Upper lobe of left lung (tissue), 6 donors: ENCODE results near the gene EPHB2. TPM values are rescaled to one million over a fixed set of nuclear protein-coding genes. Genes with fewer than 3 reads are reported as not detected.
A peak's percentile ranks its signal among the peaks of the same experiment; 100 is the strongest.

ENCODE experiments used
- ATAC-seq, 2 donors: fragments of 200-7000 bp; cut with Tn5 transposase; one replicate each; pipeline ENCODE4 v1.9.1; 2022; ENCODE audit warnings: mild to moderate bottlenecking in 2 of 2, moderate library complexity in 2 of 2; ENCODE audit not compliant: low FRiP score in 2 of 2
- DNase-seq, 2 donors: peaks; one replicate each; pipeline ENCODE4 v3.0.0-alpha.2; 2019 to 2020
- H3K27ac ChIP-seq, 4 donors: fragments of 200-600 bp; sonication (generic); one replicate each; pipeline ENCODE4 v1.5.1; 2016 to 2019
- H3K27me3 ChIP-seq, 4 donors: fragments of 200-600 bp; sonication (generic); one replicate each; pipeline ENCODE4 v1.5.1; 2017 to 2019
- H3K36me3 ChIP-seq, 4 donors: fragments of 200-600 bp; sonication (generic); one replicate each; pipeline ENCODE4 v1.5.1; 2016 to 2019
- H3K4me1 ChIP-seq, 4 donors: fragments of 200-600 bp; sonication (generic); one replicate each; pipeline ENCODE4 v1.5.1; 2018 to 2019
- H3K4me3 ChIP-seq, 4 donors: fragments of 200-600 bp; sonication (generic); one replicate each; pipeline ENCODE4 v1.5.1; 2017 to 2019; ENCODE audit warnings: mild to moderate bottlenecking in 2 of 4, moderate library complexity in 1 of 4
- H3K9me3 ChIP-seq, 4 donors: fragments of 200-600 bp; sonication (generic); one replicate each; pipeline ENCODE4 v1.5.1; 2018 to 2019
- CTCF ChIP-seq, 6 experiments: fragments of 450-650 bp in 4 of 6; fragments of 200-600 bp in 2 of 6; sonication (generic) in 2 of 6; IDR thresholded peaks; one replicate each; pipeline ENCODE4 v1.5.1; 2016 to 2019; ENCODE audit warnings: antibody characterized with exemption in 6 of 6
- EP300 ChIP-seq, 4 donors: sonication (generic); formaldehyde crosslinking; IDR thresholded peaks; one replicate each; pipeline ENCODE4 v1.5.1; 2017; ENCODE audit warnings: antibody characterized with exemption in 4 of 4, control low read depth in 2 of 4
- POLR2A ChIP-seq, 4 donors: fragments of 450-650 bp; IDR thresholded peaks; one replicate each; pipeline ENCODE4 v1.5.1; 2016 to 2017; ENCODE audit warnings: antibody characterized with exemption in 4 of 4, mild to moderate bottlenecking in 2 of 4
- POLR2AphosphoS5 ChIP-seq, 2 donors: sonication (generic); formaldehyde crosslinking; IDR thresholded peaks; one replicate each; pipeline ENCODE4 v1.5.1; 2017; ENCODE audit warnings: antibody characterized with exemption in 2 of 2
- WGBS, 2 donors: methylation state at CpG; one replicate each; pipeline ENCODE4 v1.1.5; 2017 to 2018; 5-methylcytosine and 5-hydroxymethylcytosine counted together
- total RNA-seq, 6 donors: library from RNA; depleted of rRNA in 4 of 6; stranded (reverse); fragments of >200 nt in 4 of 6; gene quantifications; one replicate each; pipeline versions ENCODE4 v1.1.0 to v1.2.1, GENCODE V29; 2016 to 2021
- donor health status: DM: no; HTN: no; CAD: no; lungs with moderate emphysema.
- donor health status: DM: no; HTN: yes; CAD: no; lungs with severe emphysema.

EPHB2 gene
- total RNA-seq, 6 donors from 2014 or later = 1.0 to 8.8 (median 5.6) TPM

- WGBS, 2 donors = 70 to 87% methylated on average over 5 to 6 of the region's 6 CpGs
- H3K36me3 ChIP-seq = no peaks in the 10 kb centered on the region
- DNase-seq (no peak), ATAC-seq (no peak)
- no peak overlapping the region for H3K27ac ChIP-seq
- TF ChIP-seq POLR2A (IDR thresholded peaks at IDR 0.05) (no peak), POLR2AphosphoS5 (IDR thresholded peaks at IDR 0.05) (no peak), EP300 (IDR thresholded peaks at IDR 0.05) (no peak), CTCF (IDR thresholded peaks at IDR 0.05) (no peak)
- no peak overlapping the region for H3K4me3 ChIP-seq
- H3K9me3 ChIP-seq = no peaks in the 10 kb centered on the region
- H3K27me3 ChIP-seq = no peaks in the 10 kb centered on the region
- H3K4me1 ChIP-seq = no peaks in the 10 kb centered on the region
These were observed 141.6 kb downstream of the EPHB2 start for GRCh38 chr1:22852144-22852655.

- TF ChIP-seq POLR2A (IDR thresholded peaks at IDR 0.05) = no peak
- TF ChIP-seq CTCF (IDR thresholded peaks at IDR 0.05) = no peak
- no peak for TF ChIP-seq POLR2AphosphoS5 (IDR thresholded peaks at IDR 0.05)
- TF ChIP-seq EP300 (IDR thresholded peaks at IDR 0.05) = no peak
- H3K4me3 ChIP-seq = no peak overlapping the region
- no peaks in the 10 kb centered on the region for H3K36me3 ChIP-seq
- H3K4me1 ChIP-seq = no peaks in the 10 kb centered on the region
- 78% methylated on average over 7 to 9 of the region's 9 CpGs for WGBS, 2 donors
- peak in 1 of 2 donors; percentile 69 for DNase-seq
- H3K9me3 ChIP-seq = no peaks in the 10 kb centered on the region
- H3K27ac ChIP-seq = no peak overlapping the region
- no peak for ATAC-seq
- H3K27me3 ChIP-seq = no peaks in the 10 kb centered on the region
These were observed 143.1 kb downstream of the EPHB2 start for GRCh38 chr1:22853651-22854185.

GRCh38 chr1:22854688-22855565 lies 144.3 kb downstream of the EPHB2 start:
- WGBS, 2 donors = 64 to 71% methylated on average over 3 to 6 of the region's 6 CpGs
- DNase-seq = no peak
- ATAC-seq = no peak
- H3K9me3 ChIP-seq = no peaks in the 10 kb centered on the region
- H3K36me3 ChIP-seq = no peaks in the 10 kb centered on the region
- H3K4me3 ChIP-seq = no peak overlapping the region
- no peak for TF ChIP-seq CTCF (IDR thresholded peaks at IDR 0.05)
- no peak for TF ChIP-seq POLR2A (IDR thresholded peaks at IDR 0.05)
- no peak for TF ChIP-seq EP300 (IDR thresholded peaks at IDR 0.05)
- no peak for TF ChIP-seq POLR2AphosphoS5 (IDR thresholded peaks at IDR 0.05)
- H3K27ac ChIP-seq = no peak overlapping the region
- H3K27me3 ChIP-seq = no peaks in the 10 kb centered on the region
- H3K4me1 ChIP-seq = no peaks in the 10 kb centered on the region

- 84 to 90% methylated on average over 3 to 14 of the region's 15 CpGs for WGBS, 2 donors
- Histone ChIP-seq H3K36me3 (no peaks in the 10 kb centered on the region), H3K4me1 (no peaks in the 10 kb centered on the region), H3K9me3 (no peaks in the 10 kb centered on the region), H3K27me3 (no peaks in the 10 kb centered on the region), H3K27ac (no peak overlapping the region), H3K4me3 (no peak overlapping the region)
- DNase-seq (peak in 1 of 2 donors; percentile 56), ATAC-seq (no peak)
- no peak for TF ChIP-seq CTCF (IDR thresholded peaks at IDR 0.05)
- no peak for TF ChIP-seq POLR2A (IDR thresholded peaks at IDR 0.05)
- no peak for TF ChIP-seq POLR2AphosphoS5 (IDR thresholded peaks at IDR 0.05)
- TF ChIP-seq EP300 (IDR thresholded peaks at IDR 0.05) = no peak
These were observed 145.3 kb downstream of the EPHB2 start for GRCh38 chr1:22855668-22856606.
